ENCODE data around the gene XPR1.

DNA sequence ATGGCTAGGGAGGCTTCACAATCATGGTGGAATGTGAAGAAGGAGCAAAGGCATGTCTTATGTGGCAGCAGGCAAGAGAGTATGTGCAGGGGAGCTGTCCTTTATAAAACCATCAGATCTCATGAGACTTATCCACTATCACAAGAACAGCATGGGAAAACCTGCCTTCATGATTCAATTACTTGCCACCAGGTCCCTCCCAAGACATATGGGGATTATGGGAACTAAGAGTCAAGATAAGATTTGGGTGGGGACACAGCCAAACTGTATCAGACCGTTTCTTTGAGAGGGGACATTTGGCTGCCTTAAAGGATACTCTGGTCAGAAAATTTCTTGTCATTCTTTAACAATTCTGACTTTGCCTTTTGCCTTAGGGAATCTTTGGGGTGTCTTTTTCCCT lies 3.2 kb upstream of the XPR1 start:
- TF ChIP-seq CTCF (conservative IDR thresholded peaks at IDR 0.05): no peak
- no peak for TF ChIP-seq EZH2 (IDR thresholded peaks at IDR 0.05; ENCODE audit: low read depth)

All from PC-9 (cell line).